Activated CD4-positive, alpha-beta T cell treated with anti-CD3 and anti-CD28 coated beads, Interleukin-2, amount 50 U/mL, for 48 hours (primary cell): ENCODE measurements around the gene ARSD.
"Not testable (repeated sequence)": the region's sequence is repeated elsewhere in the genome, so short reads cannot be mapped to it uniquely, and the experiment has no call there.

Experiments
- DNase-seq, 2 experiments: peaks; one replicate each; pipeline ENCODE4 v3.0.0-alpha.2; 2020

ARSD gene

DNA sequence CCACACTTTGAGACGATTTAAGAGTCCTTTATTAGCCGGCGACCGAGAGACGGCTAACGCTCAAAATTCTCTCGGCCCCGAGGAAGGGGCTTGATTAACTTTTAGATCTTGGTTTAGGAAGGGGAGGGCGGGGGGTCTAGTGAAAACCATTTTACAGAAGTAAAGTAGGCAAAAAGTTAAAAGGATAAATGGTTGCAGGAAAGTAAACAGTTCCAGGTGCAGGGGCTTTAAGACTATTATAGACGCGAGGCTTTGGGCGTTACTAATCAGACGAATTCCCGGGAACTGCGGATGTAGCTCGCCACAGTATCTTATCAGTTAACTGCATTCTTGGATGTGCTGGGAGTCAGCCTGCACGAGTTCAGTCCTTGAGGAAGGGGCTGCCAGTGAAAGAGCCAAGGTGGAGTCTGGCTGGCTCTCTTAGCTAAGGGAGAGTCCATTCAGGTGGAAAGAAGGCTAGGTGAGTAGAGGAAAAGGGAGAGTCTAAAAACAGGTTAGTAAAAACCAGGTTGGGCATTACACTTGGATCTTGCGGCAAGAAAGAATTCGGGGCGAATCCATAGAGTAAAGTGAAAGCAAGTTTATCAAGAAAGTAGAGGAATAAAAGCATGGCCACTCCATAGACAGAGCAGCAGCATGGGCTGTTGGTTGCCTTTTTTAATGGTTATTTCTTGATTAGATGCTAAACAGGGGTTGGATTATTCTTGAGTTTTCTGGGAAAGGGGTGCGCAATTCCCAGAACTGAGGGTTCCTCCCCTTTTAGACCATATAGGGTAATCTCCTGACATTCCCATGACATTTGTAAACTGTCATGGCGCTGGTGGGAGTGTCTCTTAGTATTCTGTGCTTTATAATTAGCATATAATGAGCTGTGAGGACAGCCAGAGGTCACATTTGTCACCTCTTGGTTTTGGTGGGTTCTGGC, 38.3 kb downstream of the ARSD start:
- not testable (repeated sequence) for DNase-seq

DNA sequence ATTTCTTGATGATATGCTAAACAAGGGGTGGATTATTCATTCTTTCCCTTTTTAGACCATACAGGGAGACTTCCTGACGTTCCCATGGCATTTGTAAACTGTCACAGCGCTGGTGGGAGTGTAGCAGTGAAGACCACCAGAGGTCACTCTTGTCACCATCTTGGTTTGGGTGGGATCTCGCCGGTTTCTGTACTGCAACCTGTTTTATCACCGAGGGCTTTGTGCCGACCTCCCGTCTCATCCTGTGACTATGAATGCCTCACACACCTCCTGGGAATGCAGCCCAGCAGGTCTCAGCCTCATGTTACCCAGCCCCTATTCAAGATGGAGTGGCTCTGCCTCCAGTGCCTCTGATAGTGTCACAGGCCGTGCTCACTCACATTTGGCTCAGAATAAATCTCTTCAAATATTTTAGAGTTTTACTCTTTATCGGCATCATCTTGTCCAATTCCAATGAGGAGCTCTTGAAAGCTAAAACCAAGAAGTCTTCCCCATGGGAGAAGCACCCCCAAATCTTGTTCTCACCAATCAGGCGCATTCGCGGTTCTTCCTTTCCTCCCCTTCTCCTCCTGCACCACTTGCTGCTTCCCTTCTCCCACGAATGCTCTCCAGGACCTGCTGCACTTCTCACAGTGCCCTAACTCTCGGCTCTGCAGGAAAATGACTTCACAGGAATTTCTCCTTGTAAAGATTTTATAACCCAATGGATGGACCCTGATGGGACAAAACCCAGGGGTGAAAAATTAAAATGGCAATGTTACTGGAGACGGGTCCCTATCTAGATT, 39.2 kb downstream of the ARSD start:
- not testable (repeated sequence) for DNase-seq

DNA sequence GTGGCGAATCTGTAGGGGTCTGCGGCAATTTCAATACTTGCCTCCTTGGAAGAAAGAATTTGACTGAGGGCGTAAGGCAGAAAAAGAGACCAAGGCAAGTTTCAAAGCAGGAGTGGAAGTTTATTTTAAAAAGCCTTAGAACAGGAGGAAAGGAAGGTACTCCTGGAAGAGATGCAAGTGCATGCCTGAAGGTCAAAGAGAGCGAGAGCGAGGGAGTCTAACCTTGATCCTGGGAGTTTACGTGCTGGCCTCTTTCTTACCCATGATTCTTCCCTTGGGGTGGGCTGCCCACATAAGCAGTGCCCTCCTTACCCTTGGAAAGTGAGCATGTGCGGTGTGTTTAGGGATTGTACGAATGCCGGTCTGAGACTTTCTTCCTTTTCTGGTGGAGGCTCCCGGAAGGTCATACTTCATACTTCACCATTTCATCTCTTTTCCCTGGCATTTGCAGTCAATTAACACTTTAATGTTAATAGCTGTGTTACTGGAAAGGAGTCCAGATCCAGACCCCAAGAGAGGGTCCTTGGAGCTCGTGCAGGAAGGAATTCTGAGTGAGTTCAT, 40.0 kb downstream of the ARSD start:
- DNase-seq: no peak

DNA sequence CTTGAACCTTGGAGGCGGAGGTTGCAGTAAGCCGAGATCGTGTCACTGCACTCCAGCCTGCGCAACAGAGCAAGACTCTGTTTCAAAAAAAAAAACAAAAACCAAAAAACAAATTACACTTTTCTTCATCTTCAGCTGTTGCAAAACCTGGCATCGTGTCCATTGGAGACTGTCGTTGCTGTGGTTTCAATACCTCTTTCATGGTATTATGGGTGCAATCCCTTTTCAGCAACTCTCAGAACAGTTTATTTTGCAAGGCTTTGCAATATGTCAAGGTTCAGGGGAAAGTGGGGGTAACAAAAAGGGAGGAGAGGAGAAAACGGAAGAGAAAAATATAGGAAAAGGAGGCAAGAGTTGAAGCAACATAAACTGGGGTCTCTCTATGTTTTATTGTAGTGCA, 40.8 kb downstream of the ARSD start:
- no peak for DNase-seq

DNA sequence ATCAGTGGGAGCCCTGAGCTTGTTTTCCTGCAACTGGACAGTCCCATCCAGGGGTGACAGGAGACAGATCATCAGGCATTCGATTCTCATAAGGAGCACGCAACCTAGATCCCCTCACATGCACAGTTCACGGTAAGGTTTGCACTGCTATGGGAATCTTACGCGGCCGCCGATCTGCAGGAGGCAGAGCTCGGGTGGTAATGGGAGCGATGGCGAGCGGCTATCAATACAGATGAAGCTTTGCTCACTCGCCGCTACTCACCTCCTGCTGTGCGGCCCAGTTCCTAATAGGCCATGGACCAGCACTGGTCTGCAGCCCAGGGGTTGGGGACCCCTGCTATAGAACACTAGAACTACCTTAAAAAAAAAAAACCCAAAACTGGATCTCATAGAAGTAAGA, 45.4 kb downstream of the ARSD start:
- no peak for DNase-seq

DNA sequence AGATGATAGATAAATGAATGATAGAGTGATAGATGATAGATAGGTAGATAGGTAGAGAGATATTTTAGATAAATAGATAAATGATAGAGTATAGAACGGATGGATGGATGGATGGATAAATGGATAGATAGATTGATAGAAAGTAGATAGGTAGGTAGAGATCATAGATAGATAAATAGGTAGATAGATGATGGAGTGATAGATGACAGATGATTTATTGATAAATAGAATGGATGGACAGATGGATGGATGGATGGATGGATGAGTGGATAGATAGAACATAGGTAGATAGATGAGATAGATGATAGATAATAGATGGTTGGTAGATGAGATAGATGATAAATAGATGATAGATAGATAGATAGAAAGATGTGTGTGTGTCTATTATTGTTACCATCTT, 49.5 kb downstream of the ARSD start:
- no peak for DNase-seq

DNA sequence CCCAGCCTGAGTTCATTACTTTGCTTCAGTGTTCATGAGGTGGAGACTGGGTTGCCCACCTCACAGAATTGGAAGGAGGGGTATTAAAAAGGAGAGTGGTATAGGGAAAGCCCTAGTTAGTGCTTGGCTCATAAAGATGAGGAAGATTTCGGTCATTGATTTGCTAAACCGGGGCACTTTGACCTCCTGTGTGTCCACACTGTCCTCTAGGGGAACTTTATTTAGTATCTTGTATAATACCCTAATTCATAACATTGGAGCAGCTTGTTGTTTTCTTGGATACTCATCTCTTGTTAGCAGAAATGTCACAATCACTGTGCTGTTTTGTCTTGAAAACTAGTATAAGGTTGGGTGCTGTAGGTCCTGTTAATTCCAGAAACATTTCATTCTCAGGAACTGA, 50.6 kb downstream of the ARSD start:
- DNase-seq: no peak

DNA sequence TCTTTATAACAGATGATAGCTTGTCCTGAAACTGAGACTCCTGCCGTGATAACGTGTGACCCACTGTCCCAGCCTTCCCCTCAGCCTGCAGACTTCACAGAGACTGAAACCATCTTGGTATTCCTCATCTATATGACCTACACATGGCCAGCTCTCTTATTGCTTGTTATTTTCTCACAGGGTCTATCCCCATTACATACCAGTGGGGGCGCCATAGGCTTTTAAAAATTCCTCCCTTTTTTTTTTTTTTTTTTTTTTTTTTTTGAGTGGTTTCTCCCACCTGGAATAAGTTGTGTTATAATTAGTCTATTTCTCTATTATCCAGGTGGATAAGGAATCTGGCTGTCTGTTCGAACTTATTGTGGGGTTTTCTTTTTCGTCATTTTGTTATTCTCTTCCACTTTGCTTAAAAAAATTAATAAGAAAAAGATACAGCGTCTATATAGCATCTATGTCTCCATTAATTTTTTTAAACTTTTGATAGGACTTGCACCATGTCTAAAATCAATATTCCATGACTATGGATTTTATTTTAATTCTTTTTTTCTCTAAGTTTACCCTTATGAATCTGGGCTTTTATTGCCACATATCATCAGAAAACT, 53.2 kb downstream of the ARSD start:
- no peak for DNase-seq

DNA sequence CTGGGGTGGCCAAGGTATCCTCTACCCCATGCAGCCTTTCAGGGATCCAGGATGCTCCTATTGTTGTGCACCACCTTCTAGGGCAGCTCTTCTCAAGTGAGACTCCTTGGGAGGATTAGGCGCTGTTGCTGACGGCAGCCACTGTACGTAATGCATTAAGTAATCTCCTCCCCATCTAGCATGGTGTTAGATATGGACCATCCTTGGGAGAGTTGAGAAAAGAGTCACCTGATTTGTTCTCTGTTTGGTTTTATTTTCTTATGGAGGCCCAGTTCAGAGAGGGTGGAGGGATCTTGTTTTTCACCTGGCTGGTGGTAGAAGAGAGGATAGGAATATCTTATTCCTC, 54.0 kb downstream of the ARSD start:
- DNase-seq: no peak

DNA sequence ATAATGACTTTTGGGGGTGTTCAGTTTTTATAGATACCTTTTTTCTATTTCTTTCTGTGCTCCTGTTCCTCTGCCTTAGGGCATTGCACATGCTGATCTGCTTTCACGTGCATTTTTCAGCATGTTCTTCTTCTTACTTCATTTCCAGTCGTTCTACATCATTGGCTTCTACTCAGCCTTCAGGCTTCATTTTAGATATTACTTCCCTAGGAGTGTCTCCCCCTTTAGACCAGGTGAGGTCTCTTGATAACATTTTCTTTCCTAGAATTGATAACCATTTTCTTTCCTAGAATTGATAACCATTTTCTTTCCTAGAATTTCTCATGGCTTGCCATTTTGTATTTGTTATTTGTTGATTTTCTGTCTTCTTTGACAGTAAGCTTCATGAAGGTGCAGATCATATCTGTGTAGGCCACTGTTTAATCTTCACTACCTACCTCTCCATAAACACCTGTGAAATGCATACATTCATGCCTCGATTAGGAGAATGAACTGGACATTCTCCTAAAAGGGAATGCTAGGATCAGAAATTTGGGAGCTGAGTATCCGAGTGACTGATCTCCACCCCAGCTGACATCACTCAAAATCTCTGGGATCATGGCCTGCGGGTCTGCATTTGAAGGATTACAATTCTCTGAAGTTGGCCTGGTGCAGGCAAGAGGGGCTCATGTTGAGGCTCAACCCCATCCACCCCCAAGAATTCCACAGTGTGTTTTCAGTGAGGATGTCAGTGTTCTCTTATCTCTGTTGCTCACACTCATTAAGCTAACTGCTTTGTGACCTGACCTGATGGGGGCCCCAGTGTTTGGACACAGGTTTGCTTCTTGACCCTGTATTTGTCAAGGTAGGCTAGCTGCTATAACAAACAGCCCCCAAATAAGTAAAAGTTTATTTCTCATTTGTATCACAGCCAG, 54.7 kb downstream of the ARSD start:
- DNase-seq: no peak

DNA sequence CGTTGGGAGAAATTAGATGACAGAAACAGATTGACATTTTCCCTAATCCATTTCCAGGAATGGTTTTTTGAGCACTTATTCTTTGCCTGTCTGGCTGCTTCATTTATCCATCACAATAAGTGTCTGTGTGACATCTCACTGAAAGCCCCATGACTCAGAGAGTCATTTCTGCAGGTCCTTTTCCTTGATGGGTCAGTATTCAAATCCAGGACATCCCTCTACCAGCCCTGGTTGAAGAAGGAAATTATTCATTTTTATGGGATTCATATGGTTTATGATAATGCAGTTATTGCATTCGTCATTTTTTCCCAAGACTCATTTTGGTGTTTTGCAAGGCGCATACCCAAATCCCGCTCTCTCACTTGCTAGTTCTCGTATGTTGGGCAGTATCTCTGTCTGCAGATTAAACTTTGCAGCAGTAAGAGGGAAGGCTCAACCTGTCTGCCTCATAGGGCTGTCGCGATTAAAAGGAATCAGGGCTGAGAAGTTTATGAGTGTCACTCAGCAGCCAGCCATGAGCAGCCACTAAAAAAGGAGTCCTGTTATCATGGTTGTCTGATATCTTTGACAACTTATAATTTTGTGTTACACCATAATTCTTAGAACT, 56.4 kb downstream of the ARSD start:
- DNase-seq: no peak

DNA sequence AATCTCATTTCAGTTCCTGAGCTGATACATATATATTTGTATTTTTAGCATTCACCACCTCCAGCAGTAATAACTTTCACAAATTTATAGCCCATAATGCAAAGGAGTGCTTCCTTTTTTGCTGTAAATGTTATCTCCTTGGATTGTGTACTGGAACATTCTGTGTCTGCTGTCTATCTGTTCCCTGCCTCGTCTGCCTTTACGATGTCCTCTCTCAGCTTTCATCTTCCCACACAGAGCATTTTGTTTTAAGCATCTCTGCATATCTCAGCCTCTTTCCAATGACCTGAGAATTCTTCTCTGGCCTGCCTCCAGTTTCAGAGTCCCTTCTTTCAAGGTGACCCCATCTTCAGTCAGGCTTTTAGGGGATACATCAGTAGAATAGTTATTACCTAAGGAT, 57.3 kb downstream of the ARSD start:
- no peak for DNase-seq

DNA sequence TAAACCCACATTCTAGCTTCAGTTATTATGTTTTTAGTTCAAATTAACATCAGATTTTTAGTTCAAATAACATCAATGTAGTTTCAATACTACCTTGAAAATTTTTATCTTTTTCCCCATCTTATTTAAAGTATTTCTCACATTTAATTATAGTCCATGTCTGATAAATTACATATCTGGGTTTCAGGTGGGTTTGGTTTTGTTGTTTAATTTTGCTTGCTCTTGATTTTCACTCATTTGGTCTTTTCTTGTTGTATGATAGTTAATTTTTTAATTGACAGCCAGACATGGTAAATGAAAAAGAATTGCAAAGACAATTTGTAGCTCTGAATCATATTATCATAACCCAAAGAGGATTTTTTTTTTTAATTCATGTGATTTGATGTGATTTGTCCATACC, 58.5 kb downstream of the ARSD start:
- no peak for DNase-seq

DNA sequence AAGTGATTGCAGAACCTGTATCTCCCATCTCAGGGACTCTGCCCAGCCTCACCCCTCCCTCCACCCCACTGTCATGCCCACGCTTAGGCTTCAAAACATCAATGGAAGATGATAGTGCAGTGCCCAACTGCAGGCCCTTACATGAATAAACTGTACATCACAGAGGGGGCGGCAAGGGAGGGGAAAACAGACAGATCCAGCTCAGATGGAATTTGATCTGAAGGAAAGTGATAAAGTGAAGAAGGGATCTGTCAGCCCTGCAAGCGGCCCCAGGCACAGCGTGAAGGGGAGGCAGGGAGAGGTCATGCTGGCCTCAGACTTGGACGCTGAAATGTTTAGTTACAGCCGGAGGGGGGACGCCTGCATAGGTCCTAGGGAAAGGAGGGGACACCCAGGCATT, 61.9 kb downstream of the ARSD start:
- DNase-seq: no peak

DNA sequence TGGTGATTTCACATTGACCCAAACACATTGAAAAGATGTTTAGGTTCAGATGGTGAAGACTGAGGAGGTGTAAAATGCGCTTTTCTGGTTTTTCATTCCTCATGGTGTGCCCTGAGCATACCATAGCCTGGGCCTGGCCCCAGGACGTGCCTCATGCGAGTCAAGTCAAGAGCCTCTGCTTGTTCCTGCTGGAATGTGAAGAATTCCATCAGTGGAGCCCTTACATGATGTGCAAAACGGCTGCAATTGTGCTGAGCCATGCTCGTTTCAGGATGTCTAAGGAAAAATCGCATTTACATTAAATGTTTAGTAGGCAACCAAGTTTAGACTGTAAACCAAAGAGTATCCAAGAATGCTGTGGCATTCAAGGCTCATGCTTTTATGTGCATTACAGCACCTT, 65.5 kb downstream of the ARSD start:
- no peak for DNase-seq

DNA sequence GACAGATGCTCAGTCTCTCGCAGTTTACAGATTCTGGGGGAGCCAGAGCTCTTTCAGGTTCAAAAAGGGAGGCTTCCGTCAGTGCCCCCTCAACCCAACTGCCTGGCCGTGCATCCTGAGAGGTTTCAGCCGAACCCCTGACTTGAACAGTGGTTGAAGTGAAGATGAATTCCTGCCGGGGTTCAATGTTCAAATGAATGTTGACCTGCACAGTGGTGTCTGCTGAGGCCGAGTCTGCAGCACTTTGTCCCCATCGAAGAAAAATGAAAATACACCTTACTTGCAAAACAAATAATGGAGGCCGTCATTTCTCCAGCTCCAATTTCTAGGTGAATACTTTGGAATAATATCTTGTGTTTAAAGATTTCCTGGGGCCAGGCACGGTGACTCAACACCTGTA, 66.7 kb downstream of the ARSD start:
- DNase-seq: no peak

DNA sequence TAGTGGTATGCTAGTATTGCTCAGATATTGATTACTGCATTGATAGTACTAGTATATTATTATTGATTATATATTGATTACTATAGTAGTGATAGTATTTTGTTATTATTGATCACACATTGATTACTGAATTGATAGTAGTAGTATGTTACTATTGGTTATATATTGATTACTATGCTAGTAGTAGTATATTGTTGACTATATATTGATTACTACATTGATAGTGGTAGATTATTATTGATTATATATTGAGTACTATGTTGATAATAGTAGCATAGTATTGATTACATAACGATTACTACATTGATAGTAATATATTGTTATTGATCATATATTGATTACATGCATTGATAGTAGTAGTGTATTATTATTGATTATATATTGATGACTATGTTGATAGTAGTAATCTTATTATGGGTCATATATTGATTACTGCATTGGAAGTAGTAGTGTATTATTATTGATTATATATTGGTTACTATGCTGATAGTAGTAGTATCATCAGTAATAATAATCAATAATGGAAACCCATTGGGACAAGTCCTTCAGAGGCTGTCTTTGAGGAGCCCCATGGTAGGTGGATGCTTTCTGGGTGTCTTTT, 69.8 kb downstream of the ARSD start:
- DNase-seq: no peak

DNA sequence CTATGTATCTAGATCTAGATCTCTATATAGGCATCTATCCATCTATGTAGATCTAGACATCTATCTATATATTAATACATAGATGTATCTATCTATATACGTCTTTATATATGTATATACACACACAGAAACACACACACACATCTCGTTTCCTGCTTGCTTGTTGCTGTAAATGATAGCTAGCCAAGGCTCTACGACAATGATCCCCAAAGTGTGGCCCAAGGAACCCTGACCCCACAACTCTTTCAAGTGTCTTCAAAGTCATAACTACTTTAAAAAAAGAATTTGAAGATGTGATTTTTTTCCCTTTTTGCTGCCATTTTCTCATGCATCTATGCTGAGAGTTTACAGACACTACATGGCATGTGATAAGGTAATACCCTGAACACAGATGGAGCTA, 71.6 kb downstream of the ARSD start:
- no peak for DNase-seq

DNA sequence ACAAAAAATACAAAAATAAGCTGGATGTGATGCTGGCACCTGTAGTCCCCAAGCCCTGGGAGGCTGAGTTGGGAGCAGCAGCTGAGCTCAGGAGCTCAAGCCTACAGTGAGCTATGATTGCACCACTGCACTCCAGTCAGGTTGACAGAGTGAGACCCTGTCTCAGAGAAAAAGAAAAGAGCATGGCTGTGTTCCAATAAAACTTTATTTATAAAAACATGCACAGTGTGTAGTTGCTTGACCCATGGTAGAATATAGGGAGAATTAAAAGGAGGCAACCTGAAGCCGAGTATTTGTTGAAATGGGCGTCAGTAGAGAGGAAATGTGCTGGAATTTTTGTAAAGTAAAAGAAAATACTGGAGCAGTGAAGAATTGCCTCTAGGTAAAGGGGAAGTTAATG, 73.4 kb downstream of the ARSD start:
- no peak for DNase-seq

DNA sequence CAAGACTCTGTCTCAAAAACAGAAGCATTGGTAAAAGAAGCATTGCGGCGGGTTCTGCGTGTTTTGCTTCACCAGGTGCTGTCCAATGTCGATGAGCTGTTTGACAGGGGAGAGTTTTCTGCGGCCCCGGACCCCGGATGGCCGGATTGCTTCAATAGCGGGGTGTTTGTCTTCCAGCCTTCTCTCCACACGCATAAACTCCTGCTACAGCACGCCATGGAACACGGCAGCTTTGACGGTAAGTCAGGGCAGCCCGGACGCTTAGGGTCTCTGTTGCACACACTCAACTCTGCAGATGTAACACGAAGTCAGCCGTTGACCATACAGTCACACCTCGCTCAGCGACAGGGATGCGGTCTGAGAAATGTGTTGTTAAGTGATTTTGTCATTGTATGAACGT, 74.2 kb downstream of the ARSD start:
- DNase-seq: no peak
